ENCODE results near the gene FAM174C. TPM values are rescaled to one million over a fixed set of nuclear protein-coding genes. Genes with fewer than 3 reads are reported as not detected.

Gene FAM174C
- total RNA-seq, 4 donors from 2014 or later = 14.2 to 42.2 (median 21.8) TPM

GRCh38 chr19:1279782-1280341 is 4.5 kb downstream of the FAM174C start:
- Histone ChIP-seq H3K27ac (peak overlapping the region in 1 of 4 donors; percentile 19), H3K4me3 (no peak overlapping the region)

GRCh38 chr19:1280636-1281568 is 5.6 kb downstream of the FAM174C start:
- Histone ChIP-seq H3K36me3 (peaks cover 0 to 30% of the 10 kb centered on the region in 2 donors), H3K4me1 (peaks cover 0 to 33% (median 8%) of the 10 kb centered on the region in 3 donors), H3K27me3 (peaks cover 31% of the 10 kb centered on the region), H3K9me3 (no peaks in the 10 kb centered on the region), H3K4me3 (no peak overlapping the region), H3K27ac (no peak overlapping the region)
- ATAC-seq = no peak
- TF ChIP-seq POLR2AphosphoS5 (IDR thresholded peaks at IDR 0.05) = no peak
- TF ChIP-seq EP300 (IDR thresholded peaks at IDR 0.05) = no peak
- no peak for TF ChIP-seq POLR2A (IDR thresholded peaks at IDR 0.05)
- no peak for TF ChIP-seq CTCF (IDR thresholded peaks at IDR 0.05)
- WGBS, 2 donors (ENCODE audit: low coverage in 1 of 2) = no CpG with 5 or more reads among the region's 53 CpGs

More at GRCh38 chr19:1279782-1280341, 4.5 kb downstream of the FAM174C start:
- H3K27me3 ChIP-seq = peaks cover 23% of the 10 kb centered on the region
- H3K9me3 ChIP-seq = no peaks in the 10 kb centered on the region
- ATAC-seq = peak; percentile 17
- H3K36me3 ChIP-seq = peaks cover 0 to 32% of the 10 kb centered on the region in 2 donors
- WGBS, 2 donors (ENCODE audit: low coverage in 1 of 2) = 43 to 100% methylated on average over 1 to 2 of the region's 10 CpGs
- H3K4me1 ChIP-seq = peaks cover 0 to 31% (median 11%) of the 10 kb centered on the region in 3 donors
- TF ChIP-seq CTCF (IDR thresholded peaks at IDR 0.05) (peak in 3 of 4 experiments; percentile 92 to 94 (median 94)), EP300 (IDR thresholded peaks at IDR 0.05) (no peak)

DNA sequence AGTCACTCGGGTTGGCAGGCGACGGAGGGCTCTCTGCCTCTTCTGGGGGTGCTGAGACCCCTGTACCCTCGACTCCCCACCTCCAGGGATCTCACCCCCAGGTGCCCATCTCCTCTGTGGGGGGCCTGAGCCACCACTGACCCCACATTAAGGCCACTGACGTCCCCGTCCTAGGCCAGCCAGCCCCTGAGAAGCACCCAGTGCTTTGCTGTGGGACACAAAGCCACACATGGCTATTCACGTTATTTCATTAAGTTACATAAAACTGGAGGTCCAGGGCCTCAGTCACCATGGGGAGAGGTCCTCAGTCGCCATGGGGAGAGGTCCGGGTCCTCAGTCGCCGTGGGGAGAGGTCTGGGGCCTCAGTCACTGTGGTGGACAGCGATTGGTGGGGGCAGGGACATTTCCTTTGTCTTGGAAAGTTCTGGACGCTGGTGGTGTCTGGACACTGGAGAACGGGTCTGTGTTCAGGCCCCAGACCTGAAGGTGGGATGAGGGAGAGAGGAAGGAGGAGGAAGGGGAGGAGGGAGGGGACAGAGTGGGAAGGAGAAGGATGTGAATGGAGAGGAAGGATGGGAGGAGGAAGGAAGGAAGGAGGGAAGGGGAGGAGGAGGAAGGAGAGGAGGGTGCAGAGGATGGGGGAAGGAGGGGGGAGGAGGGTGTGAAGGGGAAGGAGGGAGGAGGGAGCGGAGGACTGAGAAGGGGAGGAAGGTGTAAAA is 6.4 kb downstream of the FAM174C start:
- H3K36me3 ChIP-seq = peaks cover 0 to 30% of the 10 kb centered on the region in 2 donors
- no peak overlapping the region for H3K4me3 ChIP-seq
- H3K27me3 ChIP-seq = peaks cover 39% of the 10 kb centered on the region
- H3K27ac ChIP-seq = no peak overlapping the region
- no peak for TF ChIP-seq POLR2A (IDR thresholded peaks at IDR 0.05)
- no peak for TF ChIP-seq POLR2AphosphoS5 (IDR thresholded peaks at IDR 0.05)
- TF ChIP-seq CTCF (IDR thresholded peaks at IDR 0.05) = no peak
- TF ChIP-seq EP300 (IDR thresholded peaks at IDR 0.05) = no peak
- no peaks in the 10 kb centered on the region for H3K9me3 ChIP-seq
- ATAC-seq = no peak
- WGBS, 2 donors (ENCODE audit: low coverage in 1 of 2) = 17 to 34% methylated on average over 1 to 8 of the region's 15 CpGs
- H3K4me1 ChIP-seq = peaks cover 0 to 30% (median 5%) of the 10 kb centered on the region in 3 donors

GRCh38 chr19:1282588-1283206 is 7.4 kb downstream of the FAM174C start:
- WGBS, 2 donors (ENCODE audit: low coverage in 1 of 2) = 100% methylated on average over 1 of the region's 18 CpGs; no CpG with 5 or more reads in 1 of the 2 donors
- Histone ChIP-seq H3K27ac (no peak overlapping the region), H3K4me1 (peaks cover 0 to 34% (median 3%) of the 10 kb centered on the region in 3 donors), H3K36me3 (peaks cover 0 to 21% of the 10 kb centered on the region in 2 donors), H3K27me3 (peaks cover 48% of the 10 kb centered on the region), H3K9me3 (no peaks in the 10 kb centered on the region), H3K4me3 (no peak overlapping the region)
- TF ChIP-seq POLR2AphosphoS5 (IDR thresholded peaks at IDR 0.05) = no peak
- no peak for TF ChIP-seq EP300 (IDR thresholded peaks at IDR 0.05)
- no peak for TF ChIP-seq POLR2A (IDR thresholded peaks at IDR 0.05)
- no peak for TF ChIP-seq CTCF (IDR thresholded peaks at IDR 0.05)
- ATAC-seq = no peak
